Measurements from ENCODE around the gene CDC42BPA. TPM values are rescaled to one million over a fixed set of nuclear protein-coding genes. Genes with fewer than 3 reads are reported as not detected.

The CDC42BPA gene
- total RNA-seq, 1 experiment from 2014 or later = 25.2 TPM

GRCh38 chr1:226954337-226954736 is 364.0 kb downstream of the CDC42BPA start:
- no peaks in the 10 kb centered on the region for H3K27me3 Mint-ChIP-seq (ENCODE audit: low read depth)
- peaks cover 23% of the 10 kb centered on the region for H3K36me3 Mint-ChIP-seq
- no peak overlapping the region for H3K27ac Mint-ChIP-seq
- peaks cover 15% of the 10 kb centered on the region for H3K4me1 Mint-ChIP-seq
- ChIA-PET POLR2A (no interaction called here), CTCF (no interaction called here)
- no peak overlapping the region for H3K4me3 Mint-ChIP-seq
- no peak for DNase-seq (ENCODE audit: low spot score)
- H3K9me3 Mint-ChIP-seq = peaks cover 19% of the 10 kb centered on the region
- ATAC-seq = no peak
- TF ChIP-seq ZNF416 (CRISPR knock-in tag; IDR thresholded peaks at IDR 0.05) (no peak), GABPB1 (CRISPR knock-in tag; IDR thresholded peaks at IDR 0.05) (no peak), NFATC4 (CRISPR knock-in tag; IDR thresholded peaks at IDR 0.05) (no peak), FOXK1 (CRISPR knock-in tag; IDR thresholded peaks at IDR 0.05) (no peak)

GRCh38 chr1:226953175-226953800 is 365.0 kb downstream of the CDC42BPA start:
- Mint-ChIP-seq H3K4me1 (peaks cover 15% of the 10 kb centered on the region), H3K27ac (no peak overlapping the region; the same call in 1 of the 2 replicates), H3K4me3 (no peak overlapping the region), H3K9me3 (peaks cover 11% of the 10 kb centered on the region), H3K27me3 (ENCODE audit: low read depth) (no peaks in the 10 kb centered on the region), H3K36me3 (peaks cover 15% of the 10 kb centered on the region)
- POLR2A ChIA-PET = interaction anchor here (0.6 kb wide), 1 partner anchor 14 kb away, joined by 7 read pairs; no protein-coding TSS in a partner anchor
- DNase-seq (ENCODE audit: low spot score) = no peak
- TF ChIP-seq, protein P1, sequence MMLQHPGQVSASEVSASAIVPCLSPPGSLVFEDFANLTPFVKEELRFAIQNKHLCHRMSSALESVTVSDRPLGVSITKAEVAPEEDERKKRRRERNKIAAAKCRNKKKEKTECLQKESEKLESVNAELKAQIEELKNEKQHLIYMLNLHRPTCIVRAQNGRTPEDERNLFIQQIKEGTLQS (CRISPR knock-in tag; conservative IDR thresholded peaks at IDR 0.05) = no peak
- TF ChIP-seq NR1H2 (CRISPR knock-in tag; IDR thresholded peaks at IDR 0.05) (no peak), TEAD4 (CRISPR knock-in tag; IDR thresholded peaks at IDR 0.05) (no peak), ZNF512 (CRISPR knock-in tag; IDR thresholded peaks at IDR 0.05; ENCODE audit: borderline replicate concordance) (no peak), AFF4 (CRISPR knock-in tag; IDR thresholded peaks at IDR 0.05; ENCODE audit: borderline replicate concordance) (no peak)
- CTCF ChIA-PET = no interaction called here
- no peak for ATAC-seq

- peaks cover 14% of the 10 kb centered on the region for H3K9me3 Mint-ChIP-seq
- H3K4me3 Mint-ChIP-seq = no peak overlapping the region
- ChIA-PET POLR2A (no interaction called here), CTCF (interaction anchor here (1.0 kb wide), 1 partner anchor 827 kb away, joined by 3 read pairs; no protein-coding TSS in a partner anchor)
- H3K27me3 Mint-ChIP-seq (ENCODE audit: low read depth) = no peaks in the 10 kb centered on the region
- 0 out of 2 replicates have a peak overlapping the region, but pooled peaks have one; percentile 5 for H3K27ac Mint-ChIP-seq
- H3K4me1 Mint-ChIP-seq = peaks cover 15% of the 10 kb centered on the region
- ATAC-seq (no peak), DNase-seq (ENCODE audit: low spot score) (no peak)
- peaks cover 11% of the 10 kb centered on the region for H3K36me3 Mint-ChIP-seq
- TF ChIP-seq, protein P2, sequence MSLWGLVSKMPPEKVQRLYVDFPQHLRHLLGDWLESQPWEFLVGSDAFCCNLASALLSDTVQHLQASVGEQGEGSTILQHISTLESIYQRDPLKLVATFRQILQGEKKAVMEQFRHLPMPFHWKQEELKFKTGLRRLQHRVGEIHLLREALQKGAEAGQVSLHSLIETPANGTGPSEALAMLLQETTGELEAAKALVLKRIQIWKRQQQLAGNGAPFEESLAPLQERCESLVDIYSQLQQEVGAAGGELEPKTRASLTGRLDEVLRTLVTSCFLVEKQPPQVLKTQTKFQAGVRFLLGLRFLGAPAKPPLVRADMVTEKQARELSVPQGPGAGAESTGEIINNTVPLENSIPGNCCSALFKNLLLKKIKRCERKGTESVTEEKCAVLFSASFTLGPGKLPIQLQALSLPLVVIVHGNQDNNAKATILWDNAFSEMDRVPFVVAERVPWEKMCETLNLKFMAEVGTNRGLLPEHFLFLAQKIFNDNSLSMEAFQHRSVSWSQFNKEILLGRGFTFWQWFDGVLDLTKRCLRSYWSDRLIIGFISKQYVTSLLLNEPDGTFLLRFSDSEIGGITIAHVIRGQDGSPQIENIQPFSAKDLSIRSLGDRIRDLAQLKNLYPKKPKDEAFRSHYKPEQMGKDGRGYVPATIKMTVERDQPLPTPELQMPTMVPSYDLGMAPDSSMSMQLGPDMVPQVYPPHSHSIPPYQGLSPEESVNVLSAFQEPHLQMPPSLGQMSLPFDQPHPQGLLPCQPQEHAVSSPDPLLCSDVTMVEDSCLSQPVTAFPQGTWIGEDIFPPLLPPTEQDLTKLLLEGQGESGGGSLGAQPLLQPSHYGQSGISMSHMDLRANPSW (CRISPR knock-in tag; conservative IDR thresholded peaks at IDR 0.05; ENCODE audit: low read depth) = no peak
- TF ChIP-seq JUN (CRISPR knock-in tag; IDR thresholded peaks at IDR 0.05) (no peak), SMAD3 (CRISPR knock-in tag; IDR thresholded peaks at IDR 0.05; ENCODE audit: borderline replicate concordance) (no peak), FOXJ3 (CRISPR knock-in tag; IDR thresholded peaks at IDR 0.05; ENCODE audit: borderline replicate concordance) (no peak), EMX1 (CRISPR knock-in tag; IDR thresholded peaks at IDR 0.05) (no peak), ZSCAN18 (CRISPR knock-in tag; IDR thresholded peaks at IDR 0.05) (no peak), E2F4 (CRISPR knock-in tag; IDR thresholded peaks at IDR 0.05; ENCODE audit: borderline replicate concordance, low read depth) (no peak), ETV6 (CRISPR knock-in tag; IDR thresholded peaks at IDR 0.05) (no peak), NR2C2 (CRISPR knock-in tag; IDR thresholded peaks at IDR 0.05) (no peak), FOXP4 (CRISPR knock-in tag; IDR thresholded peaks at IDR 0.05) (no peak)
Observed at GRCh38 chr1:226952118-226952441, 366.2 kb downstream of the CDC42BPA start.
